ENCODE results near the gene HAUS2. TPM values are rescaled to one million over a fixed set of nuclear protein-coding genes. Genes with fewer than 3 reads are reported as not detected.

HAUS2 gene
- total RNA-seq: 24.5 and 27.2 TPM in 2 replicates

GRCh38 chr15:42548249-42549031, at the start of gene HAUS2, which contains the start of gene LRRC57:
TSS of gene HAUS2 (plus strand) at chr15:42548838. CDS start at chr15:42548873, 35 bp downstream.
TSS of gene LRRC57 (minus strand) at chr15:42548793. CDS start at chr15:42548434, 359 bp downstream.

GRCh38 chr15:42575188-42576039, 26.8 kb downstream of the HAUS2 start, which contains the start of gene STARD9:
TSS of gene STARD9 (plus strand) at chr15:42575606. CDS start at chr15:42575716, 110 bp downstream.

Other genes starting within 250 kb of the HAUS2 start
- gene CAPN3, start 189.3 kb upstream of the HAUS2 start, total RNA-seq: 0.28 and 0.36 TPM in 2 replicates
- gene ZNF106, start 57.7 kb upstream of the HAUS2 start, total RNA-seq: 47.7 and 59.2 TPM in 2 replicates
- gene SNAP23, start 53.2 kb upstream of the HAUS2 start, total RNA-seq: 163 and 184 TPM in 2 replicates
- gene LRRC57, start within 50 bp of the HAUS2 start, total RNA-seq: 13.3 and 14.4 TPM in 2 replicates
- 5.5 and 8.7 TPM in 2 replicates for gene STARD9, start 26.8 kb downstream of the HAUS2 start, total RNA-seq
- 11.3 and 11.7 TPM in 2 replicates for gene CDAN1, start 188.3 kb downstream of the HAUS2 start, total RNA-seq

All from endothelial cell of coronary artery (primary cell).